GM21529 (cell line): Measurements from ENCODE around the gene RANBP3L.

ENCODE experiments used
- ATAC-seq: cut with Tn5 transposase; IDR thresholded peaks from one replicate; pipeline ENCODE4 v1.9.1; 2021; ENCODE audit not compliant: unreplicated experiment

Gene RANBP3L

DNA sequence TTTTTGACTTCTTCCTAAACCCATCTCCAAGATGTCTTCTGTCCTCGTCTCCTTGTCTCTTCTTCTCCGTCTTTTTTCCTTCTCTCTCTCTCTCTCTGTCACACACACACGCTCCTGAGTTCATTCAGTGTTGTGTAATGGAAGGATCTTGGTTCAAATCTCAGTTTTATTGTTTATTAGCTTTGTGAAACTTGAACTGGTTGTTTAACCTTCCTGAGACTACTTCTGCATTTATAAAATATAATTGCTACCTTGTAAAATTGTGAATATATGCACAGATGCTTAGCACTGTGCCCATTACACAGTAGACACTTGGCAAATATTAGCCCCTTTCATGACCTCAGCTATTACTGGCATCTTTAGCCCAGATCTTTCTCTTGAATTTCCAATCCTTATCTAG is 57.6 kb downstream of the RANBP3L start:
- no peak for ATAC-seq

DNA sequence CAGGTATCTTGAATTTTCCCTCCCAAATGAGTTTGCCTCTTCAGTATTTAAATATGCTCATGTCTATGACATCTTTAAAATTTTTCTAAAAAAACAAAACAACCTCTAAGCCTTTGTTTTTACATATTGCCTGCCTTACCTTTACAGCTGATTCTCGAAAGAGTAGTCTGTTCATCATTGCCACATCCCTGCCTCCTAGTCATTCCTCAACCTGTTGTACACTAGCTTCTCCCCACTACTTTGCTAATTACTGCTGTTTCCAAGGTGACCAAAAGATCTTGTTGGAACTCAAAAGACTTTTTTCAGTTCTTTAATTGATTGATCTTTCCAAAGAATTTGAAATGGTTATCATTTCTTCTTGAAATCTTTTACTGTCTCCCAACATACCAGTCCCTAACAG is 58.0 kb downstream of the RANBP3L start:
- no peak for ATAC-seq

DNA sequence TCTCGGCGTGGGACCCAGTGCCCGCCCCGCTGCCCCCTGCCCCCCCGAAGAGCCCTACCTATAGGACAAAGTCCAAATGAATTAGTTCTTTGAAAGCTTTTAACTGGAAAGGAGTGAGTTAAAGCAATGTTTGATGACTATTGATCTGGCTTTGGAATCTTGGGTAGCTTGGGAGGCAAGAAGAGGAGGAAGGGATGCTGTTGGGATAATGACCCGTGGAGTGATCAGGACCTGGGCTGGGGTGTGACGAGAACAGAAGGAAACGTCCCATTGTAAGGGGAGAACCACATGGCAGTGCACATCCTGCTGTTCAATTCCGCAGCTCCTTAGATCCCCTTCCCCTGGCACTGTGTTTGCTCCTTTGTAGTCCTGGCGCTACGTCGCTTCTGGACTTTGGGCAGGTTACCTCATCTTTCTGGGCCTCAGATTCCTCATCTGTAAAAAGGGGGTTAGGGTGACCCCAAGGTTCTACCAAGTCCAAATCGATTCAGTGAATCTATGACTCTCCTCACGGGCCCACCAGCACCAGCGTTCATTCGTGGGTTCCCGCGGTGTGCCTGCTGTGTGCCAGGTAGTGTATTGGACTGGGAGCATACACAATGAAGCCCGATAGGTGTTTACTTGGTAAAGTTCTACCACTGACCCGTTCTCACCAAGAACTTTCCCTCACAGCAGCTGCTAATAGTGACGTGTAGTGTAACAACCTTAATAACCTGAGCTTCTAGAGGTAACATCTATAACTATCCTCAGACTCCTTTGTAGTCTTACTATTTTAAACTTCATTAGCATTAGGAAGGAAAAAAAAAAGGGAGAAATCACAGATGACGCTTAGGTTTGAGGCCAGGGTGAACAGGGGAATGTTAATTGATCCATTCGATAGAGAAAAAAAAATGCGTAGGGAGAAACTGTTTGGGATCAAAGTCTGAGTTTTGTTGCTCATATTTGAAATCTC is 58.9 kb downstream of the RANBP3L start:
- ATAC-seq = no peak

DNA sequence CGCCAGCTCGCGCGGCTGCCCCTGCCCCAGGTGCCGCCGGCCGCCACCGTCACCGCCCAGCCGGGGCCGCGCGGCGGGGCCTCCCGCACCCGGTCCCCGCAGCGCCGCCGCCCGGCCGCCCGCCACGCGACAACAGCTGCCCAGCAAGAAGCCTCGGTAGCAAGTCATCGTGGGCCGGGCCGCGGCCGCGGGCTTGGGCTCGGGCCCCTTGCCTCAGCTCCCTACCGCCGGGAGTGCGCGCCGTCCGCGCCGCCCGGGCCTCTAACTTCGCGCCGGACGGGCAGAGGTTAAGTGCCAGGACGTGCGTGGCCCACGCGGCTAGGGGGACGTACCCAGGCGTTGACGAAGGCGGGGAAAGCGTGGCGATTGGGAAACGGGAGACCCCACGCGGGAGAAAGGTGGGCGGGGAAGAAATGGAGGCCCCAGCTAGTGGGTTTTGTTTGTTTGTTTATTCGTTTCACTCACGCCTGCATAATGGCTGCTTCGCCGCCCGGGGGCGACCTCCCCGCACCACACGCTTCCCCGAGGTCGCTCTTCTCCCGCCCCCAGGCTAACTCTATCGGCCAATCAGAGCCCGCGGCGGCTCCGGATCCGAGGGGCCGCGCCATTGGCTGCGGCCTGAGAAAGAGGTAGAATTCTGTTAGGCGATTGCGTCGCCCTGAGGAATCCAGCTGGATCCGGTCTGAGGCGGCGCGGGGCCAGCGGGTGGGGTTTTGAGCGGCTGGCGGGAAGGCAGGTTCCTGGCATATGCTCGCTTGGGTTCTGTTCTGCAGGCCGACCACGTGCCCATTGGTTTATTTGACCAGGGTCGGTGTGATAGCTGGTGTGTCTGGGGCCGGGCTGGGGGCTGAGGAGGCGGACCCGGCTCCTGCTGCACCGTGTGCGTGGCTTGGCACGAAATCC is 59.8 kb downstream of the RANBP3L start, which contains the start of gene NADK2:
NADK2 (minus strand) TSS at position 295 of the 903 bp plus-strand sequence; CDS start at position 168, 127 bp downstream.
- peak; percentile 88 for ATAC-seq

DNA sequence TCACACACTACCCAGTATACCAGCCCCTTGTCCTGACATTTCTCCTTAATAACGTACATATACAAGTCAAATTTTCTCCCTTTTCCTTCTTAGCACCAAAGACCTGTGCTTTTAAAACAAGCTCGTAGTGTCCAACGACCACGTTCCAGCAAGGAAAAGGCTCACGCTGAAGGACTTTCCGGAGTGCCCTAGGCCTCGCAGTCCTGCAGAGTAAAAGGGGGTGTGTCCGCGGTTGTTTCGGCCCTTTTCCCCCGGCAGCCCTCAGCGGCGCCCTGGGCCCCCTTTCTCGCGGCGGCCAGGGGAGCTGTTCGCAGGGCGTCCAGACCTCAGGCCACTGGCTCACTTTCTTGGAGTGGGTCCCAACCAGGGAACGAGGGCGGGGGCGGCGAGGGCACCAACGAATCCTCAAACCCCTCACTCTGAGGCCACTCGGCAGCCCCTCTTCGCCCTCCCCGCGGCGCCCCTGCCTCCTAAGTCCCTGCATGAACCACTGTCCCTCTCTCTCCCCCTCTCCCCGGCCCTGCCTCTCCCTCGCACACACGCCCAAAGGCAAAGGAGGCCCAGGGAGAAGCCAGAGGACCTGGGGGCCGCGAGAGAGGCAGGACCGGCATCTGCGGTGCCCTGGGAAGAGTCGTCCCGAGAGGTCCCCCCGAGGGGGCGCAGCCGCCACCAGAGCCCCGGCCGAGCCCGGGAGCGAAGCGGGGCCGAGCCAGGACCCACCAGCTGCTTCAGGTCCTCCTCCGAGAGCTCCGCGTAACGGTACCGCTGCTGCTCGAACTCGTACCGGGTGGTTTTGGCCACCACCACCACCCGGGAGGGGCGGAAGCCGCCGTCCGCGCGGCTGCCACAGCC is 60.7 kb downstream of the RANBP3L start:
- ATAC-seq = peak; percentile 28

DNA sequence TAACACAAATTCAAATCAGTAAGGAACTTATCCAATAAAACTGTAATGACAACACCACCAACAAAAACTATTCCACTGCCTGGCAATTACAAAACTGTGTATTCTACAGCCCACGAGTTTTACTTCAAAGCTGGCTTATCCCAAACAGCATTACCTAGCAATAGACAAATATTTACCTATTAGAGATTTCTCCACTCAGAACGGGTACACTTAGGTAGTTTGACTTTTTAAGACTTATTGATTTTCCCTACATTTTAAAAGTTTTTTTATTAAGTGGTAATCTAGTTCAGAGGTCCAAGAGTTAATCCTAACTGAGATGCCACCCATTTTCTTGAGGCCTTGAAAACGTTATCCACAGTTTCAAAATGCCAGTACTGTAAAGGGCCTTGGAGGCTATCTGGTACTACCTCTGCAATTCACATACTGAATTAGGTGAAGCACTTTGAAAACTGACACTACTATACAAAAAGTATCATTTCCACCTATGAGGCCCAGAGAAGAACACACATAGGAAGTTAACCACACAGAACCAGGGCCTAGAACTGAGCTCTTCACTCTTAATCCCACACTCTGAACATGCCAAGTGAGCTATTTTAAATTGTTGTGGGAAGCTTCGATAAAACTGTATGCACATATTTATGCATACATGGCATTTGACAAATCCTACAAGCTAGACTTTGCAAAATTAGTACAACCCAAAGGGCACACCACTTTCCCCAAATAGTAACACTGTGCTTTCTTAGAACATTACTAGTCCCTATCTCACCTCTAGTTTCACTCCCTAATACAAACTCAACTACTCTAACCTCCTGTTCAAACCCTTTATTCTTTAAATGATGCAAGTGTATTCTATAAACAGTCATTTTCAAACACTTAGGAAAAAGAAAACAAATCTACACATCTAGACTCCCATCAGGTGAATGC is 62.1 kb downstream of the RANBP3L start:
- ATAC-seq = no peak

DNA sequence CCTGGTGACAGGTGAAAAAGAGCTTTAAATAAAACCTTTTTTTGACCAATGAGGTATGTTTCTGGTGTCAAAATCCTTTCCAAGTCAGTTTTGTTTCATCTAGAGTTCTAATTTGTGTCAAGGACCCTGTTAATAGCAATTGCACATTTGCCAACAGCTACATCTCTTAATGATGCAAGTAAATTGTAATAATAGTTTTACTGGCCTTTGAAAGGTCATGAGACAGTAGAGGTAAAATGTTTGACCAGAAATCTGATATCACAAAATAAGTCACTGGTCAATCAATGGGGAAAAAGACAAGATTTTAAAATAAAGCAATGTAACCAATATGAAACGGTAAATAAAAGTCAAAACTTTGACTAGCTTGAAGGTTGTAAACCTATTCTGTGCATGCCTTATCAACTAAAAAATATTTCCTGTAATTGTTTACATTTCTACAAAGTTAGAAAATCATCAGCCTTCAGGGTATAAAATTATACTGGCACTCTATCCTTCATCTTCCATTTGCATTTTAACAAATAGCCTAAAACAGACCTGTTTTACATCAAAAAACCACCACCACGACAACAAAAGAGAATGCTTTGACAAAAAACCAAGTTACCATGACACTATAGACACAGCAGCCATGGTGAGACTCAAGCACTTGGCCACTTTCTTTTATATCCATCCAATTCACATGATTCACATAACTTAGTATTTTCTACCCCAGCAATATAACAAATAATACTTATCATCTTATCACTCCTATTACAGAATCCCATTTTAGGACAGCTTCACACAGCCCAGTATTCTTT is 63.0 kb downstream of the RANBP3L start:
- ATAC-seq = no peak

DNA sequence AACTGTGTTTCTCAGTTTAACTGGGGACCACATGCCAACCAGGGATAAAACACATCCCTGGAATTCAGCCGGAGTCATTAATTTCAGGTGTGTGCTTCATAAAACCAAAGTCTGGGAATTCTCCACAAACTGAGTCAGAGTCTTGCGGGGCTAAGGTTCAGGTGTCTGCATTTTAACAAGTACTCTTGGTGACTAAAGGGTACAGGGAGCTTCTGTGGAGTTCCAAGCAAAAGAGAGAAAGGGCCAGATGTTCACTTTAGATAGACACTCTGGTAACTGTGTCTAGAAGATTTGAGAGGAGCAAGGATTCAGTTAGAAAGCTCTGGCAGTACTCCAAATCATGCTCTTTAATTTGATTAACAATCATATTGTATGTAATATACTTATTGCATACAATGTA is 64.0 kb downstream of the RANBP3L start:
- ATAC-seq = no peak

DNA sequence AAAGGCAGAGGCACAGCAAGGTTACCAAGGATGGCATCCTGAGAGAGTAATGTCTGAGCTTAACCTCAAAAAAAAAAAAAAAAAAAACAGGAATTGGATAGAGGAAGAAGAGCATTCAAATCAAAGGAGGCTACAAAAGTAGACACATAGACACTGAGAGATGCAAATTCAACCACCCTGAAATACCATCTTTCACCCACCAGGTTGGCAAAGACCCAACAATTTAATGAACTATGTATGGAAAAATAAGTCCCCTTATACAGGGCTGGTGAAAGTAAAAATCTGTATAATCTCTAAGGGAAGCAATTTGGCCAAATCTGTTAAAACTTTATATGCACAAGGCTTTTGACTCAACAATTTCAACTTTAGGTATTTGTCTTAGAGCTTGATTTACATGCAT is 64.9 kb downstream of the RANBP3L start:
- no peak for ATAC-seq

DNA sequence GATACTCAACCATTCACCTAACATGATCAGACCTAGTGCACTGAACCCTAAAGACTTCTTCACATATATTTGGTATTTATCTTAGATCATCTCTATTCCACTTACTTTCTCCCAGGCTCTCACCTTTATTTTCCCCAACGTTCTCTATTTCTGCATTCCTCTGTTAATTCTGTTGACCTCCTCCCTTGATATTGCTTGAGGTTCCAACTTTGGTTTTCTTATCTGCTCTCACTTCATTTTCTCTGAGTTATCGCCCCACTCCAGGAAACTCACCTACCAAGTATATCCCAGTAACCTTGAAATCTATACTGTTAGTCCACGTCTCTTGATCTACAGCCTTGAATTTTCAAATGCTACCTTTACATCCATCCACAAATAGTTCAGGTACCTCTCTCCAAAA is 69.2 kb downstream of the RANBP3L start:
- ATAC-seq = no peak

DNA sequence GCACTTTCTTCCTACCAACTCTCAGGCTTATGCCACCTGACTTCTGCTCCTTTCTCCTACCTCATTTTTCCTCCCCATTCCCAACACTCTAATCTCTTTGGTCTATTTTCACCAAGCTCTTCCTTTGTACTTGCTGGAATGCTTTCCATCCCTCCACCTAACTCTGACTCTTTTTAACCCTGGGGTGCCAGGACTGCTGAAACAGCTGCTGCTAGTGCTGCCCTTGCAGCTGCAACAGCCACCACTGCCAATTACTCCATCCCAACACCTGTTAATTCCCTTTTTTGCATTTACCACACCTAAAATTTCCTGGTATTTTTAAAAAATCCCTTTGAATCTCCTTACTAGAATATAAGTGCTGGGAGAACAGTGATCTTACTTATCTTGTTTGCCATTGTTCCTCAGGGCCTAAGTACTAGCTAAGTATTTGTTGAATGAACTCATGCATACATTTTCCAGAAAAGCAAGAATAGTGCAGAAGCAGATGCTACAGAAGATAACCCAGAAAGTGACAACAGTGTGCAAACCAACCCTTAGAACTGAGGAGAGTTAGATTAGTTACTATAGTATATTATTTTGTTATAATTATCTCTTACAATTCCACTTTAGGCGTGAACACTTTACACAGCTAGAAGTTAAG is 71.4 kb downstream of the RANBP3L start:
- no peak for ATAC-seq

DNA sequence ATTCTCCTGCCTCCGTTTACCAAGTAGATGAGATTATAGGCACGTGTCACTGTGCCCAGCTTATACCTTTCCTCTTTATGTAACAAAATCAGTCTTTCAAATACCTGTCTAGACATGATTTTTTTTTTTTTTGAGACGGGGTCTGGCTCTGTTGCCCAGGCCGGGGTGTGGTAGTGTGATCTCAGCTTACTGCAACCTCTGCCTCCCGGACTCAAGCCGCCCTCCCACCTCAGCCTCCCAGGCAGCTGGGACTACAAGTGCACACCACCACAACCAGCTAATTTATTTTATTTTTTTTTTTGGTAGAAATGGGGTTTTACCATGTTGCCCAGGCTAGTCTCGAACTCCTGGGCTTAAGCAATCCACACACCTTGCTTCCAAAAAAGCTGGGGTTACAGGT is 73.2 kb downstream of the RANBP3L start:
- no peak for ATAC-seq

DNA sequence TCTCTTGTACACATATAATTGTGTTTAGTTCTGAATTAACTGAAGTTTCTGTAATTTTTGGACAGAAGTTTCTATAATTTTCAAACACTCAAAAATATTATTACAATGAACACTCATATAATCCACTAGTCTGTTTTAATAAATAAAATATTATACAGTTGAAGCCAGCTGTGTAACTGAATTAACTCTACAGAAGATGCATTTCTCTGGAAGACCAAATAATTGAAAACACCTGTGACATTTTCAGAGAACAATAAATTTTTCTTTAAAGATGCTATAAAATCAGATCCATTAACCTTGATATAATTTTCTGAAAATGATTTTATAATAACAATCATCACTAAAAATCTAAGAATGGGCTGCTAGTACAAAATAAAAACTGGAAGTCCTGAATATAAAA is 74.7 kb downstream of the RANBP3L start:
- no peak for ATAC-seq

DNA sequence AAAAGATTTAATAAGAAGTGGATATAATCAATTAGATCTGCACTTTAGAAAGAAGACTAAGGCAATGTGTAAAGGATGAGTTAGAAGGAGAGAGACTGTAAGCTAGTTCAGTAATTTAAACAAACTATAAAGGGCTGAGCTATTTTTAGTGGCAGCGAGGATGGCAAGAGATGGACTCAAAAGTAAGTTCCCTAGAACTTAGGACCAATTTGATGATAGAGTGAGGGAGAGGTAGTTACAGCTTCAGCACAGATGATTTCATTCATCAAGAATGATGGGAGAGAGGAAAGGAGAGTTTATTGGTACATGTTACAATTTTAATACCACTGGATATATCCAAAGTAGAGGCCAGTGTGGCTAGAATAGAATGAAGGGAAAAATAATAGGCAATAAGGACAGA is 79.1 kb downstream of the RANBP3L start:
- no peak for ATAC-seq

DNA sequence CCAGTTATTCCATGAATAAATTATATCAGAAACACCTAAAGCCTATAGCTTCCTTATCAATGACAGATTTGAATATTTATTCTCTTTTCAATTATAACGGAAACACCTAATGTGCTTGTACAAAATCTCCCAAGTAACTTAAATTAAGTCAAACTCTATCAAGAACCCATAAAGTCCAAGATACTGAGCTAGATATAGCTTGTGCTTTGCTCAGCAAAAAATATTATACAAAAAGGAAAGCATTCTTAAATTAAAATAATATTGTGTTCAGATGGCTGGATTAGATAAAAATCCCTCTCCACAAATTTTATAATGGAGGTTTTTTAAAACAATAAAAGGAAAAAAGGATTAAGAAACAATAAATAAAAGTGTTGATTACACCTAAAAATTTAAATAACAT is 83.7 kb downstream of the RANBP3L start:
- no peak for ATAC-seq

DNA sequence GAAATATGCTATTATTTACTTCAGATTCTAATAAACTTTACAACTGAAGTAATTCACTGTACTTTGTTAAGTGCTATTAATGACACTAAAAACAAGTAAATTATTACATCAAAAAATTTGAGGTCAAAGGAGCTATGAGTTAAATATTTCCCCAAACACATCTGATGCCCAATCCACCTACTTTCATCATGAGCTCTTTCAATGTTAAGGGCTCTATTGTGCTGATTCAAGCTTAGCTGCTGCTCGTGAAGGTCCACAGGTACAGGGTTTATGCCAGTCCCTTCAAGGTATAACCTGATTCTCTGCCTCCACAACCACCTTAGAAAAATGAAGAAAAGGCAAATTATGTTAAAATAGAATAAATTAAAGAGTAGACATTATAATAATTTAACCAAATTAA is 84.1 kb downstream of the RANBP3L start:
- no peak for ATAC-seq

DNA sequence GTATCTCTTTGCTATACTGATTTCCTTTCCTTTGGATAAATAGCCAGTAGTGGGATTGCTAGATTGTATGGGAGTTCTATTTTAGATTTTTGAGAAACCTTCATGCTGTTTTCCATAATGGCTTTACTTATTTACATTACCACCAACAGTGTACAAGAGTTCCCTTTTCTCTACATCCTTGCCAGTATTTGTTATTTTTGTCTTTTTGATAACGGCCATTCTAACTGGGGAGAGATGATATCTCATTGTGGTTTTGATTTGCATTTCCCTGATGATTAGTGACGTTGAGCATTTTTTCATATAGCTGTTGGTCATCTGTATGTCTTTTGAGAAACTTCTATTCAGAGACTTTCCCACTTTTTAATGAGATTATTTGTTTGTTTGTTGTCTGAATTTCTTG is 85.8 kb downstream of the RANBP3L start:
- ATAC-seq = no peak

DNA sequence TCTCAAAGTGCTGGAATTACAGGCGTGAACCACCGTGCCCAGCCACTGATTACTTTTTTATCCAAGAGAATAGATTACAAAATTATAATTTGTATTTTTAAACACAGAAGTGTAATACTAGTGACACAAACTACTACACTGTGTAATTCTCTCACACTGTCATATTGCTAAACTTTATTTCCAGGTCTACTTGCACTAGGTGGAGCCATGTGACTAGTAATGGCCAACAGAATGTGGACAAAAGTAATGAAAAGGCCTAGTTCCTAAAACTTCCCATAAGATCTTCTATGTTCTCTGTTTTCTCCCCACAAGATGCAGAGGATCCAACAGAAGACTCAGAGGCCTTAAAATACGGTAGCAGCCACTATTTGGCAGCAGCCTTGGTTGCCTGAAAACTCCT is 87.3 kb downstream of the RANBP3L start:
- ATAC-seq = no peak

DNA sequence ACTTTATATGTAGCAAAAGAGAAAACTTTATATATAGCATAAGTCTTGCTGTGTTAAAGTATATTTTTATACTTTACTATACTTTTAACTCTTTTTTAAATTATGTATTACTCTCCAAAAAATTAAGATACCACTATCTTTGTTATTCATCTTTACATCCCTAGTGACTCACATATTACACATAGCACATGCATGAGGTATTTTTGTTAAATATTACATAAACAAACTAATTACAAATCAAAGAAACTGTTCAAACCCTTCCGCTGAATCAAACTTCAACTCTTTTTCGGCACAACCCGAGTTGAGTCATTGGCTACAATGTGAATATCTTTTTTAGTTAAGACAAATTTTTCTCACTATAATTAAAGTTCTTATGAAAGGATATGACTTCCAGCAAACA is 92.0 kb downstream of the RANBP3L start:
- no peak for ATAC-seq
